Skeletal muscle satellite cell (primary cell): ENCODE measurements around the gene TMPRSS11A.

Source experiments
- H3K27me3 ChIP-seq: 2 replicates; pipeline ENCODE4 v1.7.0; 2013; ENCODE audit warnings: low read length; ENCODE audit not compliant: control insufficient read depth, insufficient read depth
- H3K36me3 ChIP-seq: 2 replicates; pipeline ENCODE4 v1.7.0; 2013; ENCODE audit warnings: mild to moderate bottlenecking, control low read depth, low read length; ENCODE audit not compliant: insufficient read depth
- H3K4me1 ChIP-seq: 2 replicates; pipeline ENCODE4 v1.7.0; 2013; ENCODE audit warnings: low read length; ENCODE audit not compliant: control insufficient read depth, insufficient read depth
- H3K4me2 ChIP-seq: 2 replicates; pipeline ENCODE4 v1.7.0; 2013; ENCODE audit warnings: mild to moderate bottlenecking, low read length
- H3K4me3 ChIP-seq: 2 replicates; pipeline ENCODE4 v1.7.0; 2013; ENCODE audit warnings: low read length
- H3K9ac ChIP-seq: 2 replicates; pipeline ENCODE4 v1.7.0; 2013; ENCODE audit warnings: mild to moderate bottlenecking, low read depth, low read length, moderate library complexity
- H3K9me3 ChIP-seq: replicated peaks from 2 replicates; pipeline ENCODE4 v1.7.0; 2013; ENCODE audit warnings: mild to moderate bottlenecking, control low read depth, low read length

TMPRSS11A gene

GRCh38 chr4:67912080-67912479 is 51.2 kb downstream of the TMPRSS11A start:
- Histone ChIP-seq H3K27me3 (no peaks in the 10 kb centered on the region), H3K4me1 (peaks cover 6% of the 10 kb centered on the region), H3K9me3 (no peaks in the 10 kb centered on the region), H3K9ac (no peak overlapping the region), H3K4me3 (no peak overlapping the region), H3K36me3 (no peaks in the 10 kb centered on the region), H3K4me2 (no peak overlapping the region)

DNA sequence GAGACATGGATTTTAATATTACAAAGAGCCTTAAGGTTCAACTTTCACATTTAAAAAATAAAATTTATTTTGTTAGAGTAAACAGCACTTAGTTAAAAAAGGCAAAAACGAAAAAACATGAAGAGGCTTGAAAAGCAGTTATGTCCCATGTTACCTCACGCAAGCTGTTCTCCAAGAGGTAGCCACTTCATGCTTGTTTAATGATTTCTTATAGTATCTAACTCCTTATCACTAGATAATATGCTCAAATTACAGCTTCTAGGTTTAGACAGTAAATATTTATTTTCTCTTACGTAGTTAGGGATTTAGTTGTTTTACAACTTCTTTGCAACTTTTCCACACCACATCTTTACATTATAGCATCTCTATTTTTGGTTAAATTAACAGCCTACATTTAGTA is 51.7 kb downstream of the TMPRSS11A start:
- Histone ChIP-seq H3K9ac (no peak overlapping the region), H3K9me3 (no peaks in the 10 kb centered on the region), H3K27me3 (no peaks in the 10 kb centered on the region), H3K4me3 (no peak overlapping the region), H3K4me1 (peaks cover 6% of the 10 kb centered on the region), H3K4me2 (no peak overlapping the region), H3K36me3 (no peaks in the 10 kb centered on the region)

- H3K9me3 ChIP-seq = no peaks in the 10 kb centered on the region
Observed at GRCh38 chr4:67911141-67911540, 52.2 kb downstream of the TMPRSS11A start.

DNA sequence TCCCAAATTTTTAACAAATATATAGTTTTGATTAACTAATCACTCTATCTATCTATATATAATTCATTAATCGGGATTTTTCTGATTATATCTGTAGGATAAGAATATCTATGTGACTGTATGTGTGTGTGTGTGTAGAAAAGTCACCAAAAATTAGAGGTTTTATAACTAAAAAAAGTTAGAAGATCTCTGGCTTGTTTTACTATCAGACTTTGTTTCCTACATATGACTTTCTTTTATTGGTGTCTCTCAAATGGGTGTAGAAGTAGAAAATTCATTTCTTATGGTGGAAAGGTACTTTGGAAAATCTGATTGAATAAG is 52.7 kb downstream of the TMPRSS11A start:
- Histone ChIP-seq H3K4me2 (no peak overlapping the region), H3K4me1 (peaks cover 6% of the 10 kb centered on the region), H3K27me3 (no peaks in the 10 kb centered on the region), H3K9ac (no peak overlapping the region), H3K36me3 (no peaks in the 10 kb centered on the region), H3K9me3 (no peaks in the 10 kb centered on the region), H3K4me3 (no peak overlapping the region)

More at GRCh38 chr4:67911141-67911540, 52.2 kb downstream of the TMPRSS11A start:
- H3K36me3 ChIP-seq = no peaks in the 10 kb centered on the region
- H3K4me2 ChIP-seq = no peak overlapping the region
- H3K9ac ChIP-seq = no peak overlapping the region
- no peaks in the 10 kb centered on the region for H3K27me3 ChIP-seq
- peaks cover 6% of the 10 kb centered on the region for H3K4me1 ChIP-seq
- no peak overlapping the region for H3K4me3 ChIP-seq

GRCh38 chr4:67909905-67910584 is 53.2 kb downstream of the TMPRSS11A start:
- no peak overlapping the region for H3K9ac ChIP-seq
- no peaks in the 10 kb centered on the region for H3K36me3 ChIP-seq
- no peaks in the 10 kb centered on the region for H3K9me3 ChIP-seq

DNA sequence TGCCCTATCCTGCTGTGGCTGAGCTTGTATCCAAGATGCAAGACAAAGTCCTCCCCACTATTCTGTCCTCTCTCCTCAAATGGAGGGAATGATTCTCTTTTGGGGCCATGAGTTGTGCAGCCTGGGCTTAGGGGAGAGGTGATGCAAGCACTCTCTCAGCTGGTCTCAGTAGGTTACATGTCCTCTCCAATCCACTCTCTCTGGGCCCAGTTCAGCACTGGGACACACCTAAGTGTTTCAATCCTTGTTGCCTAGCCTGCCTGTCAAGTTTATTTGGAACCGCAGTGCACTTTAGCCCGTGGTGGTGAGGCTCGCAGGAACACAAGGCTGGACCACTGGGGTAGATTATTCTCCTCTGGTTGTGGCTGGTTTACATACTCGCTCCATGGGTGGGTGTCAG is 55.6 kb downstream of the TMPRSS11A start:
- no peak overlapping the region for H3K4me3 ChIP-seq
- no peaks in the 10 kb centered on the region for H3K9me3 ChIP-seq
- H3K9ac ChIP-seq = no peak overlapping the region
- no peaks in the 10 kb centered on the region for H3K36me3 ChIP-seq
- H3K4me2 ChIP-seq = no peak overlapping the region
- H3K4me1 ChIP-seq = peaks cover 6% of the 10 kb centered on the region
- no peaks in the 10 kb centered on the region for H3K27me3 ChIP-seq

More at GRCh38 chr4:67909905-67910584, 53.2 kb downstream of the TMPRSS11A start:
- no peak overlapping the region for H3K4me3 ChIP-seq
- H3K27me3 ChIP-seq = no peaks in the 10 kb centered on the region
- no peak overlapping the region for H3K4me2 ChIP-seq
- H3K4me1 ChIP-seq = peaks cover 6% of the 10 kb centered on the region

DNA sequence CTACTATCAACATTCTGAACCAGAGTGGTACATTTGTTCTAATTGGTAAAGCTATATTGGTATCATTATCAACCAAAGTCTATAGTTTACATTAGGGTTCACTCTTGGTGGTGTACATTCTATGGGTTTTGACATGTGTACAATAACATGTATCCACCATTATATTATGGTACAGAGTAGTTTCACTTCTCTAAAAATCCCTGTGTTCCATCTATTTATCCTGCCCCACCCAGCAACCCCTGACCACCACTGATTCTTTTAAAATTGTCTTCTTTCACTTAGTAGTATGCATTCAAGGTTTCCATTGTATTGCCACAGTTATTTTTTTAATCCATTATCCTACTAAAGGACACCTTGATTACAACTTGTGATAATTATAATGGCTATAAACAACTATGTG is 64.2 kb downstream of the TMPRSS11A start:
- Histone ChIP-seq H3K9me3 (no peaks in the 10 kb centered on the region), H3K4me2 (no peak overlapping the region), H3K27me3 (no peaks in the 10 kb centered on the region), H3K4me1 (no peaks in the 10 kb centered on the region), H3K36me3 (no peaks in the 10 kb centered on the region), H3K9ac (no peak overlapping the region), H3K4me3 (no peak overlapping the region)

DNA sequence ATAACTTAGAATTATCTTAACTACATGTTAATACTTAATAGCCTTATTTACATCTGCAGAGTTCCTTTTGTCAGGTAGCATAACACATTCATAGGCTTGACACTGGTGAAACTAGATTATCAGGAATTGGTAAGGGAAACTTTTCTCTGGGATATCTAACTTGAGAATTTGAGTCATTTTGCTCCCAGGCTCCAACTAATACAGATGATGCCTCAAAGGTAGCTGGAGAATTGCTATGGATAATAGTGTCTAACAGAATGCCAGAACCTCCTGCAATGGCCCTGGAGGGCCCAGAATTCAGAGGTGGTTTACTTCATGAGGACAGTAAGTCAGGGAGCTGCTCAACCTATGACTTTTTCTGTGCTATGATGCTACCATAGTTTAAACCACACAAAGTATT is 65.6 kb downstream of the TMPRSS11A start:
- H3K27me3 ChIP-seq = no peaks in the 10 kb centered on the region

DNA sequence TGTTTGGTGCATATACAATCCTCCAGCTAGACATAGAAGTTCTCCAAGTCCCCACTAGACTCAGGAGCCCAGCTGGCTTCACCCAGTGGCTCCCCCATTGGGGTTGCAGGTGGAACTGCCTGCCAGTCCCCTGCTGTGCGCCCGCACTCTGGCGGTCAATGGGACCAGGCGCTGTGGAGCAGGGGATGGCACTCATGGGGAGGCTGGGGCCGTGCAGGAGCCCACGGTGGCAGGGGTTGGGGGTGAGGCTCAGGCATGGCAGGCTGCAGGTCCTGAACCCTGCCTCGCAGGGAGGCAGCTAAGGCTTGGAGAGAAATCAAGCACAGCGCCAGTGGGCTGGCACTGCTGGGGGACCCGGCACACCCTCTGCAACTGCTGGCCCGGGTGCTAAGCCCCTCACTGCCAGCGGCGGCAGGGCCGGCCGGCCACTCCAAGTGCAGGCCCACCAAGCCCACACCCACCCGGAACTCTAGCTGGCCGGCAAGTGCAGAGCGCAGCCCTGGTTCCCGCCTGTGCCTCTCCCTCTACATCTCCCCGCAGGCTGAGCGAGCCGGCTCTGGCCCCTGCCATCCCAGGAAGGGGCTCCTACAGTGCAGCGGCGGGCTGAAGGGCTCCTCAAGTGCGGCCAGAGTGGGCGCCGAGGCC is 66.8 kb downstream of the TMPRSS11A start:
- Histone ChIP-seq H3K9ac (no peak overlapping the region), H3K27me3 (no peaks in the 10 kb centered on the region), H3K9me3 (no peaks in the 10 kb centered on the region), H3K4me2 (no peak overlapping the region), H3K4me1 (no peaks in the 10 kb centered on the region), H3K4me3 (no peak overlapping the region), H3K36me3 (no peaks in the 10 kb centered on the region)

More for the DNA sequence above, 65.6 kb downstream of the TMPRSS11A start:
- Histone ChIP-seq H3K9ac (no peak overlapping the region), H3K4me3 (no peak overlapping the region), H3K36me3 (no peaks in the 10 kb centered on the region), H3K4me1 (no peaks in the 10 kb centered on the region), H3K4me2 (no peak overlapping the region), H3K9me3 (no peaks in the 10 kb centered on the region)

DNA sequence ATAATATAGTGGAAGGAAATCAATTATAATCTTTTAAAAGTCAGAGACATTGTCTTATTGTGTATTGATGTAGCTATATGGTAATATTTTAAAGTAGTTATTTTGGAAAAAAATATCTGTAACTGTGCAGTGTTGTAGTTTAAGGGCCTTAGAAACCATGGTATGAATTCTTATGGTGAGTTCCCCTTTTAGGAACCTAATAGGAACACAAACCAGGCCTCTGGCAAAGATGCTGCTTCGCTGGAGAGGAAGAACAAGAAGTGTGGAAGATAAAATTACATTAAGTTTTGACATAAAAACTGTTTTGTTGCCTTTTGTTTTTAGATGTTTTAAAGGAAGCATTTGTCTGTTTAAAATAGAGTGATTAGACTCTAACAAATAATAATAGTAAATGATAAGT is 68.6 kb downstream of the TMPRSS11A start:
- Histone ChIP-seq H3K36me3 (no peaks in the 10 kb centered on the region), H3K4me1 (no peaks in the 10 kb centered on the region), H3K27me3 (no peaks in the 10 kb centered on the region), H3K4me2 (no peak overlapping the region), H3K4me3 (no peak overlapping the region), H3K9ac (no peak overlapping the region), H3K9me3 (no peaks in the 10 kb centered on the region)

- no peak overlapping the region for H3K4me2 ChIP-seq
- no peak overlapping the region for H3K9ac ChIP-seq
- H3K36me3 ChIP-seq = no peaks in the 10 kb centered on the region
- no peaks in the 10 kb centered on the region for H3K4me1 ChIP-seq
- H3K9me3 ChIP-seq = no peaks in the 10 kb centered on the region
- H3K27me3 ChIP-seq = no peaks in the 10 kb centered on the region
- no peak overlapping the region for H3K4me3 ChIP-seq
Observed at GRCh38 chr4:67892905-67893304, 70.4 kb downstream of the TMPRSS11A start.

DNA sequence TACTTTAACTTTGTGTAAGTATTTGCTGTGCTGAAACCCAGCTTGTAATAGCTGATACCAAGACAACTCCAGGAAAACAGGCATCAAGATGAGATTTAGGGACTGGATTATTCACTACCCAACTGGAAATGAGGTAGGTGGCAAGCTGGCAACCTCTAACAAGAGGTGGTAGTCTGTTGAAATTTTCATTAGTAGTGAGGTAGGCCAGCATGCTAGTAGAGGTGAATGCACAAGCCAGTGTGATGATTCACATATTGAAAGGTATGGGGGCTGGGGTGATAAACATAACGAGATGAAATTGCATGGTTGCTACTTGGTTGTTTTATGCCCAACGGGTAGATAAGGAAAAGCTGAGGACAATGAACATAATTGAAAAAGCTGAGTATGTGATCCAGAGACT is 71.0 kb downstream of the TMPRSS11A start:
- no peak overlapping the region for H3K4me2 ChIP-seq
- H3K4me1 ChIP-seq = no peaks in the 10 kb centered on the region

More for the DNA sequence above, 71.0 kb downstream of the TMPRSS11A start:
- Histone ChIP-seq H3K9me3 (no peaks in the 10 kb centered on the region), H3K9ac (no peak overlapping the region), H3K4me3 (no peak overlapping the region), H3K36me3 (no peaks in the 10 kb centered on the region), H3K27me3 (no peaks in the 10 kb centered on the region)
